Tibial nerve (tissue), 4 donors: ENCODE results near the gene ALS2. TPM values are rescaled to one million over a fixed set of nuclear protein-coding genes. Genes with fewer than 3 reads are reported as not detected.

Experiments
- DNase-seq, 2 donors: peaks; one replicate each; pipeline ENCODE4 v3.0.0-alpha.2; 2019; ENCODE audit warnings: low spot score in 2 of 2
- H3K27ac ChIP-seq, 4 donors: fragments of 200-600 bp; sonication (generic) in 3 of 4; one replicate each; pipeline ENCODE4 v1.5.1; 2017 to 2019; ENCODE audit warnings: mild to moderate bottlenecking in 1 of 4
- H3K27me3 ChIP-seq, 2 donors: fragments of 200-600 bp; sonication (generic) in 1 of 2; one replicate each; pipeline versions ENCODE4 v1.5.1 to v1.6.0; 2017 to 2019
- H3K36me3 ChIP-seq, 3 donors: fragments of 200-600 bp; sonication (generic); one replicate each; pipeline ENCODE4 v1.5.1; 2018 to 2019
- H3K4me1 ChIP-seq, 4 donors: fragments of 200-600 bp; sonication (generic) in 3 of 4; one replicate each; pipeline ENCODE4 v1.5.1; 2017 to 2019
- H3K4me3 ChIP-seq, 4 donors: fragments of 200-600 bp; sonication (generic) in 3 of 4; one replicate each; pipeline ENCODE4 v1.5.1; 2017 to 2019; ENCODE audit warnings: mild to moderate bottlenecking in 1 of 4, moderate library complexity in 1 of 4
- H3K9me3 ChIP-seq, 4 donors: fragments of 200-600 bp; sonication (generic) in 3 of 4; one replicate each; pipeline ENCODE4 v1.5.1; 2017 to 2019
- EP300 ChIP-seq, 2 donors: sonication (generic); formaldehyde crosslinking; IDR thresholded peaks; one replicate each; pipeline ENCODE4 v1.6.1; 2017; ENCODE audit warnings: antibody characterized with exemption in 2 of 2, mild to moderate bottlenecking in 1 of 2
- POLR2A ChIP-seq, 2 donors: fragments of 450-650 bp; IDR thresholded peaks; one replicate each; pipeline ENCODE4 v1.6.1; 2017; ENCODE audit warnings: antibody characterized with exemption in 2 of 2, mild to moderate bottlenecking in 2 of 2, moderate library complexity in 2 of 2
- WGBS, 2 donors: methylation state at CpG; one replicate each; pipeline ENCODE4 v1.1.5; 2018; 5-methylcytosine and 5-hydroxymethylcytosine counted together
- total RNA-seq, 4 donors: library from RNA; depleted of rRNA; stranded (reverse); fragments of >200 nt; gene quantifications; one replicate each; pipeline ENCODE4 v1.1.0, GENCODE V29; 2016
- TF ChIP-seq, protein P1 (sequence below), 5 experiments: fragments of 200-600 bp in 3 of 5; fragments of 450-650 bp in 2 of 5; sonication (generic) in 3 of 5; IDR thresholded peaks; one replicate each; pipeline ENCODE4 v1.5.1; 2016 to 2019; ENCODE audit warnings: antibody characterized with exemption in 5 of 5, mild to moderate bottlenecking in 3 of 5, moderate library complexity in 2 of 5

ALS2 gene
- total RNA-seq, 4 donors from 2014 or later = 23.5 to 35.8 (median 34.8) TPM

DNA sequence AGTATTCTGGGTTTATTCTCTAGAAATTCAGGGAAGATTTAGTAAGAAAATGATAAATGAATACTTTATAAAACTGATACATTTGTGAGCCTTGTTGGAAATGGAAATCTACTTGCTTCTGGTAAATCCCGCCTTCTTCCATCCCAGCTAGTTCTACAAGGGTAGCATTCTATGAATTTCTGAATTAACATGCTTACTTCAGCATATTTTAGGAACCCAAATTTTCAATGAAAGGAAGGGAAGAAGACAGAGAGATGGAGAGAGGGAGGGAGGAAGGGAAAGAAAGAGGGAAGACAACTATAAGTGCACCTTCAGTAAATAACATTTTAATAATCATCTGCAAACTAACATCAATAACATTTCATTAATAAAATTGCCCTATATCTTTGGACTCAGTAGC, 110.9 kb downstream of the ALS2 start:
- Histone ChIP-seq H3K4me1 (no peaks in the 10 kb centered on the region), H3K4me3 (no peak overlapping the region), H3K36me3 (no peaks in the 10 kb centered on the region), H3K27me3 (no peaks in the 10 kb centered on the region), H3K27ac (no peak overlapping the region), H3K9me3 (no peaks in the 10 kb centered on the region)
- TF ChIP-seq EP300 (IDR thresholded peaks at IDR 0.05) = no peak
- no peak for TF ChIP-seq POLR2A (IDR thresholded peaks at IDR 0.05)
- TF ChIP-seq, protein P1, sequence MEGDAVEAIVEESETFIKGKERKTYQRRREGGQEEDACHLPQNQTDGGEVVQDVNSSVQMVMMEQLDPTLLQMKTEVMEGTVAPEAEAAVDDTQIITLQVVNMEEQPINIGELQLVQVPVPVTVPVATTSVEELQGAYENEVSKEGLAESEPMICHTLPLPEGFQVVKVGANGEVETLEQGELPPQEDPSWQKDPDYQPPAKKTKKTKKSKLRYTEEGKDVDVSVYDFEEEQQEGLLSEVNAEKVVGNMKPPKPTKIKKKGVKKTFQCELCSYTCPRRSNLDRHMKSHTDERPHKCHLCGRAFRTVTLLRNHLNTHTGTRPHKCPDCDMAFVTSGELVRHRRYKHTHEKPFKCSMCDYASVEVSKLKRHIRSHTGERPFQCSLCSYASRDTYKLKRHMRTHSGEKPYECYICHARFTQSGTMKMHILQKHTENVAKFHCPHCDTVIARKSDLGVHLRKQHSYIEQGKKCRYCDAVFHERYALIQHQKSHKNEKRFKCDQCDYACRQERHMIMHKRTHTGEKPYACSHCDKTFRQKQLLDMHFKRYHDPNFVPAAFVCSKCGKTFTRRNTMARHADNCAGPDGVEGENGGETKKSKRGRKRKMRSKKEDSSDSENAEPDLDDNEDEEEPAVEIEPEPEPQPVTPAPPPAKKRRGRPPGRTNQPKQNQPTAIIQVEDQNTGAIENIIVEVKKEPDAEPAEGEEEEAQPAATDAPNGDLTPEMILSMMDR (IDR thresholded peaks at IDR 0.05) = no peak
- 90% methylated on average over 1 of the region's 1 CpG for WGBS, 2 donors
- DNase-seq = no peak

DNA sequence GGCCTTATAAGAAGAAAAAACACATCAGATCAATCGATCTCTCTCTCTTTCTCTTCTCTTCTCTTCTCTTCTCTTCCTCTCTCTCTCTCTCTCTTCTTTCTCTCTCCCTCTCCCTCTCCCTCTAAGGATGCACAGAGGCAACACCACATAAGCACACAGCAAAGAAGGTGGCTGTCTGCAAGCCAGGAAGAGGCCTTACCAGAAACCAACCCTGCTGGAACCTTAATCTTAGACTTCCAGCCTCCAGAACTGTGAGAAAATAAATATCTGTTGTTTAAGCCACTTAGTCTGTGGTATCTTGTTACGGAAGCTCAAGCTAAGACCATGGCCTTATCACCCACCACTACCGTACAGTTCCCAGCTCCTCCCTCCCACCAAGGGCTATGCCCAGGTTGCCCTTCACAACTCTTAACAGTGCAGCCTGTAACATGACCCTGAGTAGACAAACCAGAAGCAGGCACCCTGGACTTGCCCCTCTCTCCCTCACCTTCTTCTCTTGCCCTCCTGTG, 112.3 kb downstream of the ALS2 start:
- H3K4me3 ChIP-seq = no peak overlapping the region
- 76 to 93% methylated on average over 3 of the region's 3 CpGs for WGBS, 2 donors
- no peak overlapping the region for H3K27ac ChIP-seq
- DNase-seq = no peak
- no peaks in the 10 kb centered on the region for H3K4me1 ChIP-seq
- H3K36me3 ChIP-seq = no peaks in the 10 kb centered on the region
- no peaks in the 10 kb centered on the region for H3K27me3 ChIP-seq
- no peaks in the 10 kb centered on the region for H3K9me3 ChIP-seq
- TF ChIP-seq, protein P1 (IDR thresholded peaks at IDR 0.05) = no peak
- TF ChIP-seq EP300 (IDR thresholded peaks at IDR 0.05) (no peak), POLR2A (IDR thresholded peaks at IDR 0.05) (no peak)

DNA sequence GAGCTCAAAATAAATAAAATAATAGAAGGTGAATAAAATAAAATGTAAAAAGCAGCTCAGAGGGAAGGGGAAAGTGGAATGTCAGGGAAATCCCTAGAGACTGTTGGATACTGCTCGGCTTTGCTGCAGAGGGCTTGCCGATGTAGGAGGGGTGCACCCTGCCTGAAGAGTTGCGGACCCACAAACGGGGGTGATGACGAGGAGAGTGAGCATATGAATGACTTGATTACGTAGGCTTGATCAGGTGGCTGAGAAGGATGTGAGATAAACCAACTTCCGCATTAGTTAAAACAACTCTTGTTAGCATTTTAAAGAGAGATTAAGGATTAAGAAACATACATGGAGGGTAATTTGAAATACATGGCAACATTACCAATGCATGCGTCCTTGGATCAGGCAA, 116.4 kb downstream of the ALS2 start:
- no peaks in the 10 kb centered on the region for H3K9me3 ChIP-seq
- no peaks in the 10 kb centered on the region for H3K27me3 ChIP-seq
- H3K27ac ChIP-seq = no peak overlapping the region
- DNase-seq = no peak
- TF ChIP-seq EP300 (IDR thresholded peaks at IDR 0.05) (no peak), POLR2A (IDR thresholded peaks at IDR 0.05) (no peak)
- TF ChIP-seq, protein P1 (IDR thresholded peaks at IDR 0.05) = no peak
- WGBS, 2 donors = 77 to 83% methylated on average over 8 of the region's 8 CpGs
- no peaks in the 10 kb centered on the region for H3K36me3 ChIP-seq
- H3K4me3 ChIP-seq = no peak overlapping the region
- no peaks in the 10 kb centered on the region for H3K4me1 ChIP-seq

DNA sequence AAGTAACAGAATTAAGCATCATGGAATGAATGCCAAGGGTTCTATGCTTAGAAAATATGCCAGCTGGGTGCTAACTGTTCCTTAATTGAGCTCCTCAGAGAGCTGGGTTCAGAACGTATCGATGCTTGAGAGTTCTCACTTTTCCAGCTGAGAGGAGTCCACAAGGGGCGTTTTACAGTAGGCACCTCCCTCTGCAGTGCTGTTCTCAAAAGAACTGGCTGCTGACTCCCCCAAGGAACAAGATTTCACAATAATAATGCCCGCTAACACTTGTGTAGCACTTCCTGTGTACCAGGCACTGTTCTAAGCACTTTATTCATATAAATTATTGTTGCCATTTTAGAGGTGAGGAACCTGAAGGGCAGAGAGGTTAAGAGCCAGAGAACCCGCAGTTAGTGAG, 119.4 kb downstream of the ALS2 start:
- TF ChIP-seq, protein P1 (IDR thresholded peaks at IDR 0.05) = no peak
- TF ChIP-seq EP300 (IDR thresholded peaks at IDR 0.05) (no peak), POLR2A (IDR thresholded peaks at IDR 0.05) (no peak)
- Histone ChIP-seq H3K4me3 (no peak overlapping the region), H3K9me3 (no peaks in the 10 kb centered on the region), H3K27ac (no peak overlapping the region), H3K4me1 (no peaks in the 10 kb centered on the region), H3K27me3 (no peaks in the 10 kb centered on the region), H3K36me3 (no peaks in the 10 kb centered on the region)
- WGBS, 2 donors = 52 to 55% methylated on average over 5 of the region's 5 CpGs
- no peak for DNase-seq

DNA sequence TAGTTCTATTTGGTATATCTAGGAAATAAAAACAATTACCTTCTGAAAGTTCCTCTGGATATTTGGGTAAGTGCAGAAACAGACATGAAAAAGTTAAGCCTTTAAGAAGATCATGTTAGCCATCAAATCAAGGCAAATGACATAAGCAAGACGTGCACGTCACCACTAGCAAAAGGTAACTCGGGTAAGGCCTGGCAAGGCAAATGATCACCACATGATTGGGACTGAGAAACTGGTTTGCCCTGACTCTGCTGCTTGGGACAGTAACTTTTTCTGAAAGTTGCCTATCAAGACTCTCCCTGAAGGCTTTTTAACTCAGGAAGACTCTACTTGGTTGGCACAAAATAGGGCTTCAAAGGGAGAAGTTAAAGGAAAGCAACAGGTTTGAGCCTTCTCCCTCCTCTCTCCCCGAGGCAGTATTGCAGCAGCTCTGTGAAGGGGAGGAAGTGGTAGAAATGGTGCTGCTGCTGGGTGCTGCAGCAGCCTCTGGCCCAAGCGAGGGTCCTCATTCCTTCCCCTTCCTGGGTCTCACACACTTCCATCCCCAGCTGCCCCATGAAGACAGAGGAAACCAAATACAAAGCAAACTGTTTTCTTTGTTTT, 120.3 kb downstream of the ALS2 start:
- WGBS, 2 donors = 63 to 66% methylated on average over 5 of the region's 5 CpGs
- Histone ChIP-seq H3K36me3 (no peaks in the 10 kb centered on the region), H3K4me1 (peaks cover 0 to under 1% (median 0%) of the 10 kb centered on the region in 4 donors), H3K27me3 (no peaks in the 10 kb centered on the region), H3K9me3 (no peaks in the 10 kb centered on the region), H3K4me3 (no peak overlapping the region), H3K27ac (no peak overlapping the region)
- TF ChIP-seq EP300 (IDR thresholded peaks at IDR 0.05) (no peak), POLR2A (IDR thresholded peaks at IDR 0.05) (no peak)
- TF ChIP-seq, protein P1 (IDR thresholded peaks at IDR 0.05) = no peak
- DNase-seq = no peak
